Measurements from ENCODE around the gene LYRM4.

The LYRM4 gene

DNA sequence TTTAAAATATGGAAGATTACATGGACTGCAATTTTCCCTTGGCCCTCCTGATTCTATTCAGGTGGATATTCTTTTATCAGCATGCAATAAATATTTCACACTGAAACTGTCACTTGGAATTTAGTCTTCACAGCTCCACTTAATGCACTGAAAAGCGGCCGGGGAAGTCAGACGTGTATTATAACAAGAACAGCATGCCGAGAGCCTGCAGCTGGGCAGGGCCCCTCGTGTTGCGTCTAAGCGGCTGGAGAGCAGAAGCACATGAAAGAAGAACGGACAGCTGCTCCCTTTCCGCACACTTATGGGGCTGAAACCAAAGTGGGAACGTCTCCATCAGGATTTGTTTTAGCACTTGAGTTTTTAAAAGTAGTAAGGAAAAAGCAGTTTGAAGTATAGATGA lies 57.2 kb downstream of the LYRM4 start:
- DNase-seq = peak; percentile 35

DNA sequence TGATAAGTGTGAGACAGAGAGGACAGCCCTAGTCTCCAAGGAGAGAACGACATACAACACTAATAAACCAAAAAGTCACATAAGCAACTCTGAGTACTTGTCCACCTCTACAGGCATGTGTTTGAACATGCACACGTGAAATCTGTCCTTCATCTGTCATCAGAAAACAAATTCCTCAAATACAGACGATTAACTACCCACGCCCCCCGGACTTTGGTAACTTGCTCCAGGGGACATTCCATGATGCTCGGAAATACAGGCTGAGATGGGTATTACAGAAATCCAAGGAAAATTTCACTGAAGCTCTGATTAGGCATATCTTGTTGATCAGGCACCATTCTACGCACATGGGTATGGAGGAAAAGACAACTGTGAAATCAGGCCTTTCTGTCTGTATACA lies 57.8 kb downstream of the LYRM4 start:
- DNase-seq = no peak

DNA sequence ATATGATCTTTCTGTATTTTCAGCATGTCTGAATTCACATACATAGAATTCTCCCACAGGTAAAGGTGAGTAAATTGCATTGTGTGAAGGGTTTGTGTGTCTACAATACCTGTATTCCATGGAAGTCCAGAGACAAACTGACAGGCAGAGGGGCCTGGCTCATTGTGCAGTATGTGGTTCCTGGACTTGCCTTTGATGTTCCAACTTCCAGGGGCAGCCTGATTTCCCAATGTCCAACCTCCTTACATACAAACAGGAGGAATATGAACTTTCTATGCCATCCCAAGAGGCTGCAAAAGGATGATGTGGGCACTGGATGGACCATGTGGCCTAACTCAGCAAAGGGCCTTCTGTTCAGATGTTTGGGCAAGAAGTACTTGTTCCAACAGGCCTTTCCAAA lies 58.5 kb downstream of the LYRM4 start:
- no peak for DNase-seq

DNA sequence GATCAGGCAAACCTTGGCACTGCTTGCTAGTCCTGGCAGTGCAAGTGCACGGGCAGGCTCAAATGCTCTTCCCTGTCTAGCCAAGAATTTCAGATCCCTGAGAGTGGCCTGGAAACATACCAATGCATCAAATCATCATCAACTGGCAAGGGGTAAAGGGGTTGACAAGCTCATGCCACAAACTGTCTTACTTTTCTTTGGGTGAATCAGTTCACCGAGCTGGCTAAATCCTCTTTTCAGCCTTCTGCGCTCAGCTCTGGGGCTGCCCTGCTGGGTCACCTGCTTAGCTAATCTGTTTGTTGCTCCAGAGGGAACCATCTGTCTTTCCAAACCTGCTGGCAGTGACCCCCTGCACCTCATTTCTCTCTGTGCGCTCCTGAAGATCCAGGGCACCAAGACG lies 59.5 kb downstream of the LYRM4 start:
- no peak for DNase-seq

DNA sequence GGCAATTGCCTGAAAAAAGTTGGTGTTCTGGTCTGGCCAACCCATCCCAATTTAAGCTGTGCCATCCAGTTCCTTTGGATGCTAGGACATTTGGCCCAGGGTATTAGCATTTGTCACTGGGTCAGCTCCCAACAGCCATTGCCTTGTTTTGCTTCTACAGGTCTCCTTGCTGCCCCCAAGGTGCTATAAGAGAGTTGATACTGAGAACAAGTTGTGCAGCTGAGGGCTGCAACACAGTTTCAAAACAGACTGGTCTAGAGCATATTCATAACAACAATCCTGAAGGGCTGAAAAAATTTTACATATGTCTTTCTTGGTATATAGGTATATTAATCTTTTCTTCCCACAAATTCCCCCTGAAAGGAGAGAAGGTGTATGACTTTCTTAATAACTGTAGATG lies 61.0 kb downstream of the LYRM4 start:
- DNase-seq = no peak

DNA sequence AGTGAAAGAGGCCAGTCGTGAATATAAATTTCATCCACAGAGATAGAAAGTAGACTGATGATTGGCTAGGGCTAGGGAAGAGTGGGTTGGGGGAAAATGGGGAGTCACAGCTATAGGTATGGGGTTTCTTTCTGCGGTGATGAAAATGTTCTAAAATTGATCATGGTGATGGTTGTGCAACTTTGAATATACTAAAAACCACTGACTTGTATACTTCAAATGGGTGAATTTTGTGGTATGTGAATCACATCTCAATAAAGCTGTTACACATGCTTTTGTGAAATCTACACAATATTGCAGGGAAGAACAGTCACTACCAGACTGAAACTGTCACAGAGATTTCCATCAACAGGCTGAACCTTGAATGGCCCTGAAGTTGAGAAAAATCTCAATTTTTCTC lies 61.5 kb downstream of the LYRM4 start:
- no peak for DNase-seq

DNA sequence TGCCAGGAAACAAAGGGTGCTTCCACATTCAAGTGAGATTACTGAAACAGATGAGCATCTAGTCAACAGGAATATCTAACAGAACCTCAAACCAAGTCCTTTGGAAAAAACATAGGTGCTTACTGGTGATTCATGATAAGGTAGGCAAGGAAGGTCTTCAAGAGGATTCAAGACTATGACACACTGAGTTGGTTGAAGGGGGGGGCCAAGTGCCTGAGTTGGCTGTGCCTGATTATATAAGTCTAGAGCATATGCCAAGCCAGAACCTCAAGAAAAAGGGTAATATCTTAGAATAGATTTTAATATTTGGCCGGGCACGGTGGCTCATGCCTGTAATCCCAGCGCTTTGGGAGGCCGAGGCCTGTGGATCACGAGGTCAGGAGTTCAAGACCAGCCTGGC lies 63.7 kb downstream of the LYRM4 start:
- no peak for DNase-seq

DNA sequence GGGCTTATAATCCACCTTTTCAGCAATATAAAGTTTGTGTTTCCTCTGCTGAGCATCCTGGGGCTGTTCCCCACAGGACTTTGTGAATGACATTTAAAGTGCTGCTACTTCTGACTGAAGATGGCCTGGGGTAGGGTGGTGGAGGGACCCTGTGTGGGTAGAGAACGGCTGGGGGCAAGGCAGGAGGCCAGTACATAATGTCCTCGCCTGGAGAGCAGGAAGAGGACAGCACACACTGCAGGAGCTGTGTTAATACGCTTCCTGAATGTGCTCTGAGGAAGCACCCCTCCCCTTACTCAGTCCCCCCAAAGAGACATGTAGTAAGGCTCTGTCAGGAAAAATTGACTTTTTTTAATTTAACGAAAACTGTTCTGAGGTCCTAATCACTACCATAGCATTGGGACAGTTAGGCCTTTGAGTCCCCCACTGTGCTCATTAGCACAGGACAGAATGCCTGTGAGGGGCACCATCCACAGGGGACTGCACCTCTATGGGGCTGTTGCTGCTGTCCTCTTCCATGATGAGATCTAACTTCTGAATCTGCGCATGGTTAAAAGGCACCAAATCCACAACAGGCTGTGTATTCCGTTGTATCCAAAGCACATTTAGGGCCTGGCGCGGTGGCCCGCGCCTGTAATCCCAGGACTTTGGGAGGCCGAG lies 68.5 kb downstream of the LYRM4 start:
- no peak for DNase-seq

DNA sequence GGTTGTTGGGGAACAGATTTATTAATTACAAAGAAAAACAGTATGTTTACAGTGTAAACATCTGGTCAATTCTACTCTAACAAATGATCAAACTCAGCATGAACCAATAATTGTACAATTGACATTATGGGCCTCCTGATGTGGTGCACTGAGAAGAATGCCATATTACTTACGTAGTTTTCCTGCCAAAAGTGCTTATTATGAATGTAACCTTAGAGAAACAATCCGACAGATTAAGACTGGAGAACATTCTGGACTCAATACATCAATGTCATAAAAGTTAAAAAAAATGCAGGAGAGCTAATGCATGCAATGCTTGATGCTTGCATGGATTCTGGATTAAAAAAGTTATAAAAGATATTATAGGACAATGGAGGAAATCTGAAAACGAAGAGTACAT lies 69.0 kb downstream of the LYRM4 start:
- DNase-seq = no peak

DNA sequence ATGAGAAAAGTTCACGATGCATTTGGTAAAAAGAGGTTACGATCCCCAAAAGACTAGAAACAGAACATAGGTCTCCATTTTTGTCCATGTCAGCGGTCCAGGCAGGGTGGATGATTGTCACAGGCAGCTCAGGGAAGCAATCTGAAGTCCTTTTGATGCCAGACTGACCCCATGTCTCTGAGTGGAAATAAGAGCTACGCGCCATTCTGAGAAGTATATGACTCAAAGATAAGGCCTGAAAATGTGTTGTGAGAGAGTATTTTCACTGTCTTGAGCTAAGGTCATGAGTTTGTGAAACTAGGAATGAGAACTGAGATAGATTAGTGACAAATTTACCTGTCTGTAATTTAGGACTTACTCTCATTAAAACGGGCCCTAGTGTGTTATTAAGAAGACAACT lies 69.5 kb downstream of the LYRM4 start:
- DNase-seq = no peak

DNA sequence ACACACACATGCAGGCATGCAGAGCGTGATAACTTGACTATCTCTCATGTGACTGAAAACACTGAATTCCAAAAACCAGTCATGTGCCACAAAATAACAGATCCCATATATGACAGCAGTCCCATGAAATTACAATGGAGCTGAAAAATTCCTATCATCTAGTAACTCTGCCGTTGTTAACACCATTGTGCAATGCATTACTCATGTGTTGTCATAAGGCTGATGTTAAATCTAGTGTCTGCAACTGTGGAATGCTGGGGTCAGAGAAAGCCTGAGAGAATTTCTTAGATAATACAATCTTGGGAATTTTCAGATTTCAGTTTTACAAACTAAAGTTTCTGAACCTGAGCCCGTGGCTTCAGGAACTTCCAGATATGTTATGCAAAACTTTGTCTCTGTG lies 70.2 kb downstream of the LYRM4 start:
- peak; percentile 94 for DNase-seq

DNA sequence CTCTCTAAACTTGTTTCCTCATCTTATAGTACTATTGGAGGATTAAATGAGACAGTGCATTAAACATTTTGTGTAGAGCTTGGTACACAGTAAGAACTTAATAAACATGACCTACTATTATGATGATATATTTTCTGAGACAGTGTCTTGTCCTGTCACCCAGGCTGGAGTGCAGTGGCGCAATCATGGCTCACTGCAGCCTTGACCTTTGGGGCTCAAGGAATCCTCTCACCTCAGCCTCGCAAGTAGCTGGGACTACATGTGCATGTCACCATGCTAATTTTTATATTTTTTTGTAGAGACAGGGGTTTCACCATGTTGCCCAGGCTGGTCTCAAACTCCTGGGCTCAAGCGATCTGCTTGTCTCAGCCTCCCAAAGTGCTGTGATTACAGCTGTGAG lies 72.1 kb downstream of the LYRM4 start:
- no peak for DNase-seq

DNA sequence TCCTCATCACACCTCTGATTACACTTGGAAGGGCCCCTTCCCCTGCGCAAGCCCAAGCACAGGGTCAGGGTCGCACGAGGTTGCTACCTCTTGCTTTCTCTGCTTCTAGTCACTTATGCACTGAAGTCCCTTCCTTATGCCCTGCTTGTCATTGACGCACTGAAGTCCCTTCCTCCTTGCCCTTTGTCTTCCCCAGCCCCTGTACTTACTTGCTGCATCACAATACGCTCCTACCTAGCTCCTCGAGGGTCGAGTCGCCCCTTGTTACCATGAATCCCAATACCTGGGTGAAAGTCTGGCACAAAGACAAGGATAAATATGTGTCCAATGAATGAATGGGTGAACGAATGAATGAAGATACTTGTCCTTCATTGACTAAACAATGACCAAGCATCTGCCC lies 75.9 kb downstream of the LYRM4 start:
- no peak for DNase-seq

DNA sequence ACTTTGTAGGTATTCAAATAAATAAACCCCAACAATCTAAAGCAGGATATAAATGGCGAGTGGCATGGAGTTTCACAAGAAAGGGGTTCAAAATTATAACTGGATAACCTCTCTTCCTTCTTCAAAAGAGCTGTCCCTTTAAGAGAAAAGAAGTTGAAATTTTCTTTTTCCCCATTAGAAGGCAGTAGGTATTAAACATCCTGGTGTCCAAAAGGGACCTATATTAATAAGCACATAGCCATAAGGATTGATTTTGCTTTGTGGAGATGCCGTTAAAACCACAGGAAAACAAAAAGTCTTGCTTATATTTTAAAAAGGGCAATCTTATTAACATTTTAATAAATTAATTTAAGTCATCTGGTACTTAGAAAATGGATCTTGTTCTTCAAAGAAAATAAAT lies 76.5 kb downstream of the LYRM4 start:
- DNase-seq = no peak

DNA sequence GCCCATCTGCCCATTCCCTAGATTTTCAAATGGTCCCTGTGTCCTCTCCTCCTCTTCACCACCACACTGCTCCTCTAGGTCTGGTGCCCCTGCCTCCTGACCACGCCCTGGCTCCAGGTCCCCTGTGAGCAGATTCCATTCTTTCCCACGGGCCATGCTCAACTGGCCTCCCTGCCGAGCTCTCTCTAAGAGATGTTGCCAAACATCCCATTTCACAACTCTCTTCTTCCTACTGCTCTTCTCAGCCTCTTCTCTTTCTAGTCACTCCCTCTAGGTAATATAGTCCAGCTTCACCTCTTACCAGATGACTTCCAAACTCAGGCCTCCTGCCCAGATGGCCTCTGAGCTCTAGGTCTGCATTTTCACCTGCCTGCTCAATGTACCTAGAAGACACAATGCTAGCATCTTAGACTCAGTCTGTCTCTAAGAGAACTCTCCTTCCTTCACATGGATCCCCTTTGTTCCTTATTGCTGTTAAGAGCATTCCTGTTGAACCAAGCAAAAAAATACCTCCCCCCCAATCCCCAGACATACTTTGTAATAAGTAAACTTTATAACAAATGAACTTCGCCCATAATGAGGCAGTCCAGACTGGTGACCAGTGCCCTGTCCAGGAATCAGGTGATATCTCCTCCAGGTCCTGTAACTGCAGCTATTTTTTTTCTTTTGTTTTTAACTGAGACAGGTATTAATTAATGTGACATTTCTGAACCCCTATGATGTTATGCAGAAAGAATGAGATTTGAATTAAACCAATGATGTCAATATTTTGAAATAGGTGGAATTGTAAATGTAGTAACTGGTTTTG lies 79.0 kb downstream of the LYRM4 start:
- DNase-seq = no peak

DNA sequence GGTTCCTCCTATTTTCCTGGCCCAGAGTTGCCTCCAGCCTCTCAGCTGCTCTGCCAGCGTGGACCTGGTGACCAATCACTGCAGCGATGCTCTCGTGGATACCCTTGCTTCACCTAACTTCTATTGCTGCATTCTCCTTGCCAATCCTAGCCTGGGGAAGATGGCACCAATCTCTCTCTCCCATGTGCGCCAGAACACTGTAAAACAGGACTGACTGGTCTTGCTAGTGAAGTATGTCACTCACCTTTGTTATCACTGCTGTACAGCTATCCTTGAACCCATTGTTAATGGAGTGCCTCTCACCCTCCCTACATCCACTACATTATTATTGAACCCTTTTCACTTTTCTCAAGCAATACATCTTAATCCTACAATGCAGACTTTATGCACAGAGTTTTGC lies 80.1 kb downstream of the LYRM4 start:
- DNase-seq = no peak

DNA sequence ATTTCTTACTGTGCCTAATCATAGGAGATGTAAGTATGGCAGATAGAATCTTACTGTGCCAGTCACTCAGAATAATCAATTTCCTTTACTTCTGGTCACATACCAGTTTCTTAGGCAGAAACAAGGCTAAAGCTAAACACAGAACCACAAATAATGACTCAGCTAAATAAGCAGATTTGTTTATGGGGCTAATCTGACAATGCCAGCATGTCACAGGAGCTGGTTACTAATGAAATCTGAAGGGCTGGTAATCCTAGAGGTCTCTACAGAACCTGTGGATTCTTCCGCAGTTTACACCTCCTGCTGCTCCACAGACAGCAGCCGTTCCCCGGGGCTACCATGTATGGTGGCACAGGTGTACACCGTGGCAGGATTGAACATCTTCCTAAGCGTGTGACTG lies 80.8 kb downstream of the LYRM4 start:
- DNase-seq = no peak

DNA sequence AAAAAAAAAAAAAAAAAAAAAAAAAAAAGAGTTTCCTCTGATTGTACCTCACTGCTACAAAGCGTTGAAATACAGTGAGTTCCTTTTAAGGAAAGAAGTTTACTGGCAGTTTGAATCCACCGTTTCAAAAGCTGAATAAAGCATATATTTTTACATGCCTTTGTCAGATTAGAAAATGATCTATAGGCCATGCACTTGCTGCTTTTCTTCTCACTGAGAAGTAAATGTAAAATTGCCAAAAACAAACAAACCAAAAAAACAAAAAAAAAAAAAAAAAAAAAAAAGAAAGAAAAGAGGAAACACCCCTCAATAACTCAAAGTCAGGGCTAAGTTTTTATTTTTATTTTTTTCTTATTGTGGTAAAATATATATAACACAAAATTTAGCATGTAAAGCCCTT lies 81.9 kb downstream of the LYRM4 start:
- no peak for DNase-seq

DNA sequence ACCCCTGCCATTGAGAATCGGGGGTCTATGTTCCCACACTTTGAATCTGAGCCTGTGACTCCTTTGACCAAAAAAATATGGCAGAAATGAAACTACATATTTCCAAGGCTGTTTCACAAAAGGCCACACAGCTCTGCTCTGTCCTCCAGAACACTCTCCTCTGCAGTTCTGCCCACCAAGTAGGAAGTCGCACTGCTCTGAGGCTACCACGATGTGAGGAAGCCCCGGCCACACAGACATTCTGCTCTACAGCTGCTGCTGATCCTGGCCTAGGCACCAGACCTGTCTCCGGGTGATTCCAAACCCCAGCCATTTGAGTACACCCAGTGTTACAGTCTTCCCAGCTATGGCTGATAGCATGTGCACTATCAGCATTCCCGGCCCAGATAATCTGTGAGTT lies 85.1 kb downstream of the LYRM4 start:
- no peak for DNase-seq

DNA sequence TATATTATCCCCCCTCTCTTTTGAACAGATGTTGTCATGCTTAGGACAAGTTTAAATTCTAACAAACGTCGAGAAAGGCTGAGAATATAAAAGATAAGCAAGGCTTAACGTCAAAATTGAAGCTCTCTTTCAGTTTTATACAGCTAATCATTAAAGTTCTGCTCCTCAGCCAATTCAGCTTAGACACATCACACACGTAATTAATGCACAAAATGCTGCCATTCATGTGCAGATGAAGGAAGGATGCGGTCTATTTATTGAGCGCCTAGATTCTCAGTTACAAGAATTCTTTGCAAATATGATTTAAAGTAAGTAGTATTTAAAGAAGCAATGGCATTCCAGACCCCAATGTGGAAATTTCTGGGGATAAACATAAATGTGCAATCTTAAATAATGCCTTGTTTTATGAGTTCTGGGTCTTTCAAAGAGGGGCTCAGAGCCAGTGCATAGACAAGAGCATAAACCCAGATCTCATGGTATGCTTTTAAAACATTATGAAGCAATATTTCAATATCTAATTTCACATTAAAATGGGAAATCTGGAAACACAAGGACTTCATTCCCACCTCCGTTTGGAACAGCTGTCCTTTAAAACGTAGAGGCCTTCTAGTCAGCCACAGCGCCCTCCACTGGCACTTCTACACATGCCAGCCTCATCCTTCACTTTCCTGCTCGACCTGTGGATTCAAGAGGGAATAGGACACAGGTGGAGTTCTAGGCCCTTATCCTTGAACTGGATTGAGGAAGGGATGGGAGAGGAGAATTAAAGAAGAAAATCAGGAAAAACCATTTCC lies 85.8 kb downstream of the LYRM4 start:
- no peak for DNase-seq

DNA sequence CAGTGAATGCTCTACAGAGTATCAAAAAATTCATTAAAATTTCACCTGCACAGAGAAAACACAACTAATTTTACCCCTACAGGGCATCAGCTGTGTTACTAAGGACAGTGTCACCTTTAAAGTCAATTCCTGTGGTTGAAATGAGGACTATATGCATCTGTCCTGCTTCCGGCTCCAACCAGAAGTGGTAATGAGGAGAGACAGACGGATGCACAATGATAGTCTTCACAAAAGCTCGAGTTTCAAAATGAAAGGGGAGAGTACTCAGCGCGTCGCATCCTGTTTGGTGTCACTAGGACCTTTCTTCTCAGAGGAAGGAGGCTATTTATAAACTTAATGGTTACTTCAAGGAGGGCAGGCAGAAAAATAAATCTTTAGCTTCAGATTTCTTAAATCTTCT lies 86.5 kb downstream of the LYRM4 start:
- no peak for DNase-seq

DNA sequence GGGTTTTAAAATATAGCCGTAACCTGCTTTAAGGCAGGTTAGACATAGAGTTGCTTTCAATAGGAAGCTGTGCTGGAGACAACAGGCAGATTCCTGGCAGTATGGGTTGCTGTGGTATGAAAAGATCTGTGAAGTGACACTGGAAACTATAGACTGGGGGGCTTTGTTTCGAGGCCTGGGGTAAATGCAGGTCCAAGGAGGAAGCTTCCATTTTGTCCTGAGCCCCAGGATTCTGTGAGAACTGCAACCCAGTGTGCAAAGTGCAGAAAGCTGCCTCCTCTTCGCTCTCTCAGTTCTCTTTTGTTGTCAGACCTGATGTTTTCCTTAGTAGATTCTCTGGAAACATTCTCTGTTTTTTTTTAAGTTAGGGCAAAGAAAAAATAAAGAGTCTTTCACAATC lies 86.9 kb downstream of the LYRM4 start:
- no peak for DNase-seq

DNA sequence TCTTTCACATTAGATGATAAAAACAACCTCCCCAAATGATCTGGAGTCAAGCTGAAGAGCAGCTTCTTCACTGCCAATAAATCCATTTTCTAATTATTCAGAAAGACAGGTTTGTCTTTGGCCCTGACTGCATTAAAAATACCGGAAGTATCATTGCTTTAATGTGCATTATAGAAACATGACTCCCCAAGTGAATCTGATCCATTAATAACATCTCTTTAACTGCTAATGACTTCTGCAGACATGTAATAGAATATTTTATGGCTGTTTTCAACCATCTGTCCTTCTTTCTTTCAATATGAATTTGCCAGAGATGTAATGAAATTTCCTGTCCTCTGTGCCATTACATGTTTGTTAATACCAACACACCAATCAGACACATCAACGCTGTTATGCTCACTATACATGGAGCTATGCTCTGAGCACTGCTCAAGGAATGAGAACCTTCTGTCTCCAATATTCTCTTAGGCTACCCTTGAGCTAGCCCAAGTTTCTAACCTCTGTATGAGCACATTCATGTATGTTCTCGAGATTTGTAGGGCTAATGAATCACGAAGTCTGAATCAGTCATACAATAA lies 87.8 kb downstream of the LYRM4 start:
- DNase-seq = no peak

Data from fibroblast of upper back skin (primary cell).